Natural killer cell (primary cell): ENCODE data around the gene C19orf81. TPM values are rescaled to one million over a fixed set of nuclear protein-coding genes. Genes with fewer than 3 reads are reported as not detected.
A peak's percentile ranks its signal among the peaks of the same experiment; 100 is the strongest.

ENCODE experiments used
- ATAC-seq, 3 donors: fragments of 150-1000 bp in 2 of 3; fragments of 200-7000 bp in 1 of 3; cut with Tn5 transposase; 1 replicate in 1 of 3; 2 replicates in 2 of 3; pipeline ENCODE4 v1.10.0; 2021; ENCODE audit warnings: mild to moderate bottlenecking in 2 of 3, moderate library complexity in 2 of 3
- DNase-seq, 2 donors: peaks; one replicate each; pipeline versions ENCODE4 v3.0.0 to v3.0.0-alpha.2; 2013 to 2021; ENCODE audit warnings: mixed read lengths in 1 of 2
- H3K27ac ChIP-seq: one replicate; pipeline ENCODE4 v1.5.1; 2013; ENCODE audit warnings: mild to moderate bottlenecking, low read length
- H3K27me3 ChIP-seq: one replicate; pipeline ENCODE4 v1.6.1; 2013; ENCODE audit warnings: low read length; ENCODE audit not compliant: control insufficient read depth, insufficient read depth
- H3K36me3 ChIP-seq: one replicate; pipeline ENCODE4 v1.6.1; 2013; ENCODE audit warnings: low read length; ENCODE audit not compliant: control insufficient read depth, insufficient read depth
- H3K4me1 ChIP-seq: one replicate; pipeline ENCODE4 v1.6.1; 2013; ENCODE audit warnings: low read length; ENCODE audit not compliant: control insufficient read depth, insufficient read depth
- H3K4me3 ChIP-seq: one replicate; pipeline ENCODE4 v1.5.1; 2013; ENCODE audit warnings: low read length
- H3K9me3 ChIP-seq: one replicate; pipeline ENCODE4 v1.6.1; 2013; ENCODE audit warnings: low read length; ENCODE audit not compliant: control insufficient read depth, insufficient read depth
- H3K27ac Mint-ChIP-seq, 2 donors: one replicate each; pipeline ENCODE4 v1.8.0; 2022; ENCODE audit warnings: mild to moderate bottlenecking in 2 of 2, mixed read lengths in 2 of 2, moderate library complexity in 1 of 2
- H3K27me3 Mint-ChIP-seq, 2 donors: one replicate each; pipeline ENCODE4 v1.8.0; 2022; ENCODE audit warnings: low read depth in 2 of 2, mixed read lengths in 2 of 2
- H3K36me3 Mint-ChIP-seq: one replicate; pipeline ENCODE4 v1.8.0; 2022; ENCODE audit warnings: mixed read lengths
- H3K4me1 Mint-ChIP-seq, 2 donors: one replicate each; pipeline ENCODE4 v1.8.0; 2022; ENCODE audit warnings: mixed read lengths in 2 of 2
- H3K4me3 Mint-ChIP-seq: one replicate; pipeline ENCODE4 v1.8.0; 2022; ENCODE audit warnings: mild to moderate bottlenecking, moderate library complexity, mixed read lengths
- H3K9me3 Mint-ChIP-seq, 2 donors: one replicate each; pipeline ENCODE4 v1.8.0; 2022; ENCODE audit warnings: mixed read lengths in 2 of 2
- WGBS: methylation state at CpG from one replicate; pipeline ENCODE4 v1.1.7; 2013; ENCODE audit warnings: missing lambda C conversion rate; ENCODE audit not compliant: insufficient coverage; 5-methylcytosine and 5-hydroxymethylcytosine counted together
- intact Hi-C: fragments of 100-400 bp; cut with micrococcal nuclease; formaldehyde crosslinking; loops from one replicate; pipeline ENCODE4 v1.14.2; 2022
- total RNA-seq, 4 donors: library from RNA; stranded (reverse); fragments of 120-200 nt in 1 of 4; gene quantifications; one replicate each; pipeline versions ENCODE4 v1.2.3 to v1.2.4, GENCODE V29; 2013 to 2022
- TF ChIP-seq, protein P1 (sequence below): fragments of 200-600 bp; IDR thresholded peaks from one replicate; pipeline ENCODE4 v1.8.0; 2022; ENCODE audit warnings: antibody characterized with exemption

C19orf81 gene
- total RNA-seq, 3 donors from 2014 or later (not counting 1 experiment from before 2014, with no cell fraction given): not detected

GRCh38 chr19:50695251-50696093, 46.2 kb downstream of the C19orf81 start:
- ATAC-seq: peak in 2 of 3 donors; percentile 64 to 86
- Histone ChIP-seq H3K4me1 (no peaks in the 10 kb centered on the region), H3K36me3 (no peaks in the 10 kb centered on the region), H3K27me3 (peaks cover 20% of the 10 kb centered on the region), H3K4me3 (no peak overlapping the region), H3K9me3 (no peaks in the 10 kb centered on the region), H3K27ac (no peak overlapping the region)
- intact Hi-C loops: no loop called here
- H3K9me3 Mint-ChIP-seq: no peaks in the 10 kb centered on the region
- no peaks in the 10 kb centered on the region for H3K36me3 Mint-ChIP-seq
- no peak overlapping the region for H3K27ac Mint-ChIP-seq
- WGBS: 7% methylated on average over 61 of the region's 81 CpGs
- TF ChIP-seq, protein P1, sequence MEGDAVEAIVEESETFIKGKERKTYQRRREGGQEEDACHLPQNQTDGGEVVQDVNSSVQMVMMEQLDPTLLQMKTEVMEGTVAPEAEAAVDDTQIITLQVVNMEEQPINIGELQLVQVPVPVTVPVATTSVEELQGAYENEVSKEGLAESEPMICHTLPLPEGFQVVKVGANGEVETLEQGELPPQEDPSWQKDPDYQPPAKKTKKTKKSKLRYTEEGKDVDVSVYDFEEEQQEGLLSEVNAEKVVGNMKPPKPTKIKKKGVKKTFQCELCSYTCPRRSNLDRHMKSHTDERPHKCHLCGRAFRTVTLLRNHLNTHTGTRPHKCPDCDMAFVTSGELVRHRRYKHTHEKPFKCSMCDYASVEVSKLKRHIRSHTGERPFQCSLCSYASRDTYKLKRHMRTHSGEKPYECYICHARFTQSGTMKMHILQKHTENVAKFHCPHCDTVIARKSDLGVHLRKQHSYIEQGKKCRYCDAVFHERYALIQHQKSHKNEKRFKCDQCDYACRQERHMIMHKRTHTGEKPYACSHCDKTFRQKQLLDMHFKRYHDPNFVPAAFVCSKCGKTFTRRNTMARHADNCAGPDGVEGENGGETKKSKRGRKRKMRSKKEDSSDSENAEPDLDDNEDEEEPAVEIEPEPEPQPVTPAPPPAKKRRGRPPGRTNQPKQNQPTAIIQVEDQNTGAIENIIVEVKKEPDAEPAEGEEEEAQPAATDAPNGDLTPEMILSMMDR: no peak
- H3K4me1 Mint-ChIP-seq: no peaks in the 10 kb centered on the region
- peaks cover 34 to 37% of the 10 kb centered on the region in 2 donors for H3K27me3 Mint-ChIP-seq
- DNase-seq: peak in 1 of 2 donors; percentile 50
- H3K4me3 Mint-ChIP-seq: no peak overlapping the region

DNA sequence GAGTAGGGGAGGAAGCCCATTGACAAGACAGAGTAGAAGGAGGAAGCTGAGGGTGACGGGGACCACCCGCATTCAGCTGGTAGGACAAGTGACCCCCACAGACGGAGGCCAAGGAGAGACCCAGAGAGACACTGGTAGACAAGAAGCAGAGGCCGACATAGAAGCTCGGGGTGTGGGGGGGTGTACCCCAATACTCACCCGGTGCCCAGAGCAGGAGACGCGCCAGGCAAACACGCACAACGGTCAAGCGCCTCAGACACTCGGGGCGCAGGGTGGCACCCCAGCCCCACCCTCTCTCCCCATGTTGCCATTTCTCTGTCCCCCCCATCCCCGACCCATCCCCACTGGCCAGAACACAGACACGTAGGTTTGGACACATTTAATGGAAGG, 46.8 kb downstream of the C19orf81 start:
- DNase-seq: no peak
- Histone ChIP-seq H3K4me3 (no peak overlapping the region), H3K27ac (no peak overlapping the region), H3K36me3 (no peaks in the 10 kb centered on the region), H3K27me3 (peaks cover 20% of the 10 kb centered on the region), H3K4me1 (no peaks in the 10 kb centered on the region), H3K9me3 (no peaks in the 10 kb centered on the region)
- WGBS: 64% methylated on average over 15 of the region's 15 CpGs
- ATAC-seq: no peak
- Mint-ChIP-seq H3K27ac (no peak overlapping the region), H3K4me3 (no peak overlapping the region), H3K9me3 (no peaks in the 10 kb centered on the region), H3K4me1 (no peaks in the 10 kb centered on the region), H3K36me3 (no peaks in the 10 kb centered on the region), H3K27me3 (peaks cover 31 to 33% of the 10 kb centered on the region in 2 donors)
- TF ChIP-seq, protein P1: no peak
- intact Hi-C loops: no loop called here

DNA sequence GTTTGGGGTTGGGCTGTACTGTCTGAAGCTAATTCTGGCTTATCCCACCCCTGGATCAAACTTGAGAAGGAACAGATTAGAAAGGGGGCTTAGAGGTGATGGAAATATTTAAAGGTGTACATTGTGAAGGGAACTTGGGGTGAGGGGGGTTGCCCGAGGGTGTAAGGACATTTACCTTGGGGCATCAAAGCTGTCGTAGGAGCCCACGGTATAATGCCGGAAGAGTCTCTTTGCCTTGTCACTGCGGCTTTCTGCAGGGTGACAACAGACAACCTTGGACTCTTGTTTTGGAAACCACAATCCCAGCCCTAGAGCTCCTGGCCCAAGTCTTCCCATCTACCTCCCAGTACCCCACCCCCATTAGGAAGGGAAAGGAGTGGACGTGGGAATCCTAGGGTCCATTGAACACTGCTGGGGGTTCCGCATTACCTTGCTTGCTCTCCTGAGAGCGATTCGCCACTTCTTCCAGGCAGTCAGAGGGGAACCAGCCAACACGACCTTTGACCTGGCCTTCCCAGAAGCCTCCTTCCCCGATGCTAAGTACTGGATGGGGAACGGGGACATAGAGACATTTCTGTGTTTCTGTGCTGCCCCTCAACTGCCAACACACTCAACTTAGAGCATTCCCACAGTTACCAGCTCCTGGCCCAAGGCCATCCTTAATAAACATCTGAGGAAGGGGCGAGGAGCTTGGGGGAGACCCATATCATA, 48.3 kb downstream of the C19orf81 start:
- H3K9me3 ChIP-seq: no peaks in the 10 kb centered on the region
- H3K27ac ChIP-seq: no peak overlapping the region
- TF ChIP-seq, protein P1: no peak
- H3K4me1 ChIP-seq: no peaks in the 10 kb centered on the region
- no peaks in the 10 kb centered on the region for H3K9me3 Mint-ChIP-seq
- intact Hi-C loops: no loop called here
- peaks cover 16 to 30% of the 10 kb centered on the region in 2 donors for H3K27me3 Mint-ChIP-seq
- no peak overlapping the region for H3K4me3 Mint-ChIP-seq
- no peaks in the 10 kb centered on the region for H3K4me1 Mint-ChIP-seq
- peaks cover 19% of the 10 kb centered on the region for H3K27me3 ChIP-seq
- ATAC-seq (no peak), DNase-seq (no peak)
- no peaks in the 10 kb centered on the region for H3K36me3 ChIP-seq
- no peaks in the 10 kb centered on the region for H3K36me3 Mint-ChIP-seq
- no peak overlapping the region for H3K4me3 ChIP-seq
- 85% methylated on average over 13 of the region's 13 CpGs for WGBS
- no peak overlapping the region for H3K27ac Mint-ChIP-seq
